GM19193 (cell line): Measurements from ENCODE around the gene SHB.

ENCODE experiments used
- POLR2A ChIP-seq: IDR thresholded peaks from 4 replicates; pipeline ENCODE4 v1.6.1; 2011; ENCODE audit not compliant: insufficient read depth, insufficient read length; ENCODE audit errors: extremely low read depth

Gene SHB

GRCh38 chr9:38029915-38030638, 39.0 kb downstream of the SHB start:
- TF ChIP-seq POLR2A, result no peak

GRCh38 chr9:38027714-38028113, 41.3 kb downstream of the SHB start:
- no peak for TF ChIP-seq POLR2A

- no peak for TF ChIP-seq POLR2A
Observed at GRCh38 chr9:38026840-38027527, 42.0 kb downstream of the SHB start.

GRCh38 chr9:38026021-38026809, 42.8 kb downstream of the SHB start:
- TF ChIP-seq POLR2A, result no peak

- no peak for TF ChIP-seq POLR2A
Observed at GRCh38 chr9:38025166-38025565, 43.9 kb downstream of the SHB start.

GRCh38 chr9:38024036-38024681, 44.9 kb downstream of the SHB start:
- no peak for TF ChIP-seq POLR2A

GRCh38 chr9:38023661-38024035, 45.4 kb downstream of the SHB start:
- TF ChIP-seq POLR2A, result no peak

- TF ChIP-seq POLR2A, result no peak
Observed at GRCh38 chr9:38022995-38023394, 46.0 kb downstream of the SHB start.

GRCh38 chr9:38022203-38022895, 46.7 kb downstream of the SHB start:
- TF ChIP-seq POLR2A, result no peak

- no peak for TF ChIP-seq POLR2A
Observed at GRCh38 chr9:38020151-38021076, 48.6 kb downstream of the SHB start.

GRCh38 chr9:38019731-38020130, 49.3 kb downstream of the SHB start:
- TF ChIP-seq POLR2A, result no peak

- no peak for TF ChIP-seq POLR2A
Observed at GRCh38 chr9:38018958-38019602, 49.9 kb downstream of the SHB start.
